K562 (cell line): ENCODE results near the gene MRI1. TPM values are rescaled to one million over a fixed set of nuclear protein-coding genes. Genes with fewer than 3 reads are reported as not detected.

Experiments
- ELF2 ChIP-seq: fragments of 250-450 bp; sonication (Bioruptor Pico); IDR thresholded peaks from 2 replicates; pipeline ENCODE4 v1.5.0; 2021; ENCODE audit warnings: mild to moderate bottlenecking
- EP300 ChIP-seq: IDR thresholded peaks from 2 replicates; pipeline ENCODE4 v1.6.1; 2012; ENCODE audit warnings: low read length, improper control_type of control experiment
- GABPA ChIP-seq: fragments of 200-800 bp; sonication (Bioruptor generic); conservative IDR thresholded peaks from 2 replicates; pipeline ENCODE4 v1.6.1; 2016; ENCODE audit warnings: low read depth, missing genetic modification characterization, missing compliant biosample characterization
- GTF2E2 ChIP-seq: fragments of 200-800 bp; sonication (Bioruptor generic); IDR thresholded peaks from 2 replicates; pipeline ENCODE4 v1.6.1; 2016; ENCODE audit warnings: missing genetic modification characterization, missing compliant biosample characterization
- MLX ChIP-seq, 2 experiments: fragments of 450-650 bp in 1 of 2; sonication (generic) in 1 of 2; formaldehyde crosslinking; conservative IDR thresholded peaks; 2 replicates each; pipeline versions ENCODE4 v1.4.0 to v1.8.1; 2020 to 2022; ENCODE audit warnings: mild to moderate bottlenecking in 1 of 2, missing genetic modification reagents in 1 of 2
- NFIC ChIP-seq: fragments of 450-650 bp; IDR thresholded peaks from 2 replicates; pipeline ENCODE4 v1.6.1; 2017; ENCODE audit warnings: mild to moderate bottlenecking, inconsistent platforms
- PTRF ChIP-seq: fragments of 450-650 bp; IDR thresholded peaks from 2 replicates; pipeline ENCODE4 v1.6.1; 2016; ENCODE audit warnings: mild to moderate bottlenecking, missing genetic modification characterization, missing compliant biosample characterization
- RAD51 ChIP-seq: fragments of 450-650 bp; IDR thresholded peaks from 2 replicates; pipeline ENCODE4 v1.7.1; 2016; ENCODE audit warnings: low read depth, mild to moderate bottlenecking, borderline replicate concordance
- RBM34 ChIP-seq: fragments of 200-400 bp; formaldehyde crosslinking; IDR thresholded peaks from 2 replicates; pipeline ENCODE4 v1.6.1; 2018; ENCODE audit warnings: low read length, borderline replicate concordance; ENCODE audit not compliant: insufficient read depth
- SUPT5H ChIP-seq: fragments of 450-650 bp; IDR thresholded peaks from 2 replicates; pipeline ENCODE4 v1.6.1; 2016
- TAF7 ChIP-seq: fragments of 450-650 bp; IDR thresholded peaks from 2 replicates; pipeline ENCODE4 v1.6.1; 2016; ENCODE audit warnings: missing genetic modification characterization, missing compliant biosample characterization
- TCF7 ChIP-seq: sonication (generic); IDR thresholded peaks from 2 replicates; pipeline ENCODE4 v1.6.1; 2016; ENCODE audit warnings: antibody characterized with exemption, borderline replicate concordance
- ZBTB9 ChIP-seq: fragments of 450-650 bp; formaldehyde crosslinking; IDR thresholded peaks from 2 replicates; pipeline ENCODE4 v1.4.0; 2020; ENCODE audit warnings: mild to moderate bottlenecking, moderate library complexity
- ZFP36 ChIP-seq: fragments of 150-350 bp; IDR thresholded peaks from 2 replicates; pipeline ENCODE4 v1.6.1; 2018; ENCODE audit warnings: low read length, low read depth; ENCODE audit not compliant: partially characterized antibody
- ZNF347 ChIP-seq: fragments of 450-650 bp; formaldehyde crosslinking; IDR thresholded peaks from 2 replicates; pipeline ENCODE4 v1.4.0; 2020; ENCODE audit warnings: low read depth, mild to moderate bottlenecking, moderate library complexity
- ZNF395 ChIP-seq: fragments of 200-800 bp; sonication (Bioruptor generic); IDR thresholded peaks from 2 replicates; pipeline ENCODE4 v1.6.1; 2017; ENCODE audit warnings: missing genetic modification characterization, missing compliant biosample characterization
- ZNF780A ChIP-seq: fragments of 250-450 bp; sonication (Bioruptor Pico); IDR thresholded peaks from 2 replicates; pipeline ENCODE4 v1.5.0; 2021; ENCODE audit warnings: mild to moderate bottlenecking
- polyA plus RNA-seq, 8 experiments: library from polyadenylated mRNA; depleted of rRNA in 4 of 8; stranded (reverse) in 5 of 8; unstranded in 3 of 8; fragments of >200 nt; fragmentation: Nextera tagmentation in 2 of 8; fragmentation: Illumina TruSeq in 1 of 8; extraction: Ambion mirVana in 2 of 8; extraction: Trizol in 1 of 8; gene quantifications; 2 replicates each; pipeline versions ENCODE4 v1.2.1 to v1.2.3, GENCODE V29; 2011 to 2014; ENCODE audit warnings: inconsistent platforms in 1 of 8, missing spikeins in 1 of 8
- total RNA-seq, 7 experiments: library from RNA; depleted of rRNA in 6 of 7; stranded (reverse); fragments of >200 nt in 6 of 7; fragmentation: Illumina TruSeq in 2 of 7; extraction: Trizol in 2 of 7; gene quantifications; 2 replicates each; pipeline versions ENCODE4 v1.2.1 to v1.2.3, GENCODE V29; 2011 to 2021; ENCODE audit warnings: low replicate concordance in 1 of 7
- TF ChIP-seq, protein P1 (sequence below): fragments of 450-650 bp; IDR thresholded peaks from 2 replicates; pipeline ENCODE4 v1.6.1; 2016; ENCODE audit warnings: borderline replicate concordance
- TF ChIP-seq, protein P2 (sequence below): fragments of 250-450 bp; sonication (Bioruptor Pico); IDR thresholded peaks from 2 replicates; pipeline ENCODE4 v1.4.0; 2020; ENCODE audit warnings: borderline replicate concordance

MRI1 gene
- total and polyA plus RNA-seq, 9 of the 15 experiments (the other 6 are each of a cell fraction or from before 2014, with no cell fraction given): 5.5 to 57.4 (median 28.2) TPM

DNA sequence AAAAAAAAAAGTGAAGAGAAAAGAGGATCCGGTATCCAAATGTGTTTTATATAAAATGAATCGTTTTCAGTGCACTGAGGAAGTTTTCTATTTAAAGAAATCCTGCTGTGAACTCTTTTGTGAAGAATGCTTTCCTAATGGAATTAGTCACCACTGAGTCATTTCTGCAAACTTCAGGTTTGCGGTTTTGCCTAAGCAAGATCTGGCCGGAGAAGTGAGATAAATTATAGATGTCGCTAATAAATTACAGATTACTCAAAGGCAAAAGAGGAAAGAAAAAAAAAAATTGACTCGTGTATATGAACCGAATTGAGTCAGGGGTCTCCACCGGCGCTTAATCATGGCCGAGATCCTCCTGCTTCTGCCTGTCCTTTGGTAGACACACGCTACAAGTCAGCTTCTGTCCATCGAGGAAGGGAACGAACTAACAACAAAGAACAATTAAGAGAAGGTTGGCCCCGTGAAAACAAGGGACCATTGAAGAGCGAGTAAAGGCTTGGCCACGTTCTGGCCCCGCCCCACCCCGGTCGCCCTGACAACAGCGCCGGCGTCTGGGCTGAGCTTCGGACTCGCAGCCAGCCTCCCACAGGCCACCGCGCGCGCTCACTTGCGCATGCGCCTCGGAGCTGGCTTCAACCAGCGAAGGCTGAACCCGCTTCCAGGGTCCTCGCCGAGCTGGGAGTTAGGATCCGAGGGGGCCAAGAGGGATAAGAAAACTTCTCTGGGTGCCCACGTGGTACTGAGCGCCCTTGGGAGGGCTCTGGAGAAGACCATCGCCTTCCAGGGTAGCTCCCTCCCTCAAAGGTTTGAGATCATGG lies 33.0 kb upstream of the MRI1 start (continued):
- 0 out of 2 replicates have a peak, but pooled peaks have one; percentile 52 for TF ChIP-seq ZBTB9
- TF ChIP-seq EP300: no peak; the same call in 1 of the 2 replicates
- no peak for TF ChIP-seq GABPA (tag)
- TF ChIP-seq, protein P1, sequence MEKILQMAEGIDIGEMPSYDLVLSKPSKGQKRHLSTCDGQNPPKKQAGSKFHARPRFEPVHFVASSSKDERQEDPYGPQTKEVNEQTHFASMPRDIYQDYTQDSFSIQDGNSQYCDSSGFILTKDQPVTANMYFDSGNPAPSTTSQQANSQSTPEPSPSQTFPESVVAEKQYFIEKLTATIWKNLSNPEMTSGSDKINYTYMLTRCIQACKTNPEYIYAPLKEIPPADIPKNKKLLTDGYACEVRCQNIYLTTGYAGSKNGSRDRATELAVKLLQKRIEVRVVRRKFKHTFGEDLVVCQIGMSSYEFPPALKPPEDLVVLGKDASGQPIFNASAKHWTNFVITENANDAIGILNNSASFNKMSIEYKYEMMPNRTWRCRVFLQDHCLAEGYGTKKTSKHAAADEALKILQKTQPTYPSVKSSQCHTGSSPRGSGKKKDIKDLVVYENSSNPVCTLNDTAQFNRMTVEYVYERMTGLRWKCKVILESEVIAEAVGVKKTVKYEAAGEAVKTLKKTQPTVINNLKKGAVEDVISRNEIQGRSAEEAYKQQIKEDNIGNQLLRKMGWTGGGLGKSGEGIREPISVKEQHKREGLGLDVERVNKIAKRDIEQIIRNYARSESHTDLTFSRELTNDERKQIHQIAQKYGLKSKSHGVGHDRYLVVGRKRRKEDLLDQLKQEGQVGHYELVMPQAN: no peak
- no peak for TF ChIP-seq RBM34
- TF ChIP-seq, protein P2, sequence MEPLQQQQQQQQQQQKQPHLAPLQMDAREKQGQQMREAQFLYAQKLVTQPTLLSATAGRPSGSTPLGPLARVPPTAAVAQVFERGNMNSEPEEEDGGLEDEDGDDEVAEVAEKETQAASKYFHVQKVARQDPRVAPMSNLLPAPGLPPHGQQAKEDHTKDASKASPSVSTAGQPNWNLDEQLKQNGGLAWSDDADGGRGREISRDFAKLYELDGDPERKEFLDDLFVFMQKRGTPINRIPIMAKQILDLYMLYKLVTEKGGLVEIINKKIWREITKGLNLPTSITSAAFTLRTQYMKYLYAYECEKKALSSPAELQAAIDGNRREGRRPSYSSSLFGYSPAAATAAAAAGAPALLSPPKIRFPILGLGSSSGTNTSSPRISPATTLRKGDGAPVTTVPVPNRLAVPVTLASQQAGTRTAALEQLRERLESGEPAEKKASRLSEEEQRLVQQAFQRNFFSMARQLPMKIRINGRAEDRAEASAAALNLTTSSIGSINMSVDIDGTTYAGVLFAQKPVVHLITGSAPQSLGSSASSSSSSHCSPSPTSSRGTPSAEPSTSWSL: no peak
- no peak for TF ChIP-seq GTF2E2 (tag)
- TF ChIP-seq PTRF (tag): no peak
- TF ChIP-seq TAF7 (tag): no peak
- no peak for TF ChIP-seq ELF2 (CRISPR knock-in tag)
- no peak for TF ChIP-seq ZFP36
- no peak for TF ChIP-seq ZNF347 (CRISPR knock-in tag)
- no peak for TF ChIP-seq RAD51
- TF ChIP-seq ZNF395: no peak
- no peak for TF ChIP-seq NFIC
- TF ChIP-seq MLX (CRISPR knock-in tag; conservative IDR thresholded peaks at IDR 0.05): no peak
- TF ChIP-seq ZNF780A (CRISPR knock-in tag): no peak
- no peak for TF ChIP-seq TCF7
- peak; percentile 85 for TF ChIP-seq SUPT5H
